ENCODE results near the gene CHRDL2. TPM values are rescaled to one million over a fixed set of nuclear protein-coding genes. Genes with fewer than 3 reads are reported as not detected.

The CHRDL2 gene
- total RNA-seq, 3 donors from 2014 or later (not counting 1 experiment from before 2014, with no cell fraction given) = not detected

- Histone ChIP-seq H3K27ac (ENCODE audit: low read length) (no peak overlapping the region), H3K36me3 (ENCODE audit: control insufficient read depth, insufficient read depth, low read length) (no peaks in the 10 kb centered on the region), H3K4me3 (ENCODE audit: low read length) (no peak overlapping the region), H3K4me1 (ENCODE audit: control insufficient read depth, insufficient read depth, low read length) (peaks cover 3% of the 10 kb centered on the region), H3K9me3 (ENCODE audit: control insufficient read depth, insufficient read depth, low read length) (no peaks in the 10 kb centered on the region), H3K27me3 (ENCODE audit: control insufficient read depth, insufficient read depth, low read length) (peaks cover 14% of the 10 kb centered on the region)
- Mint-ChIP-seq H3K4me3 (no peak overlapping the region), H3K9me3 (no peaks in the 10 kb centered on the region), H3K27me3 (ENCODE audit: low read depth in 2 of 2) (peaks cover 24 to 26% of the 10 kb centered on the region in 2 donors), H3K27ac (no peak overlapping the region), H3K36me3 (no peaks in the 10 kb centered on the region), H3K4me1 (no peaks in the 10 kb centered on the region)
- 92% methylated on average over 14 of the region's 14 CpGs for WGBS (ENCODE audit: insufficient coverage)
- intact Hi-C loops (cut with micrococcal nuclease) = no loop called here
- no peak for ATAC-seq
- TF ChIP-seq CTCF (IDR thresholded peaks at IDR 0.05) = no peak
- no peak for DNase-seq
These were observed 48.4 kb downstream of the CHRDL2 start for GRCh38 chr11:74682731-74683278.

GRCh38 chr11:74681686-74682651 lies 49.3 kb downstream of the CHRDL2 start:
- no peaks in the 10 kb centered on the region for H3K36me3 Mint-ChIP-seq
- H3K4me1 Mint-ChIP-seq = no peaks in the 10 kb centered on the region
- no peaks in the 10 kb centered on the region for H3K36me3 ChIP-seq (ENCODE audit: control insufficient read depth, insufficient read depth, low read length)
- peaks cover 24 to 26% of the 10 kb centered on the region in 2 donors for H3K27me3 Mint-ChIP-seq (ENCODE audit: low read depth in 2 of 2)
- H3K27ac ChIP-seq (ENCODE audit: low read length) = no peak overlapping the region
- no peak for ATAC-seq
- WGBS (ENCODE audit: insufficient coverage) = 93% methylated on average over 12 of the region's 12 CpGs
- no peaks in the 10 kb centered on the region for H3K9me3 Mint-ChIP-seq
- peaks cover 14% of the 10 kb centered on the region for H3K27me3 ChIP-seq (ENCODE audit: control insufficient read depth, insufficient read depth, low read length)
- intact Hi-C loops (cut with micrococcal nuclease) = no loop called here
- H3K9me3 ChIP-seq (ENCODE audit: control insufficient read depth, insufficient read depth, low read length) = no peaks in the 10 kb centered on the region
- no peak for TF ChIP-seq CTCF (IDR thresholded peaks at IDR 0.05)
- no peak for DNase-seq
- H3K27ac Mint-ChIP-seq = no peak overlapping the region
- H3K4me3 Mint-ChIP-seq = no peak overlapping the region
- H3K4me3 ChIP-seq (ENCODE audit: low read length) = no peak overlapping the region
- peaks cover 3% of the 10 kb centered on the region for H3K4me1 ChIP-seq (ENCODE audit: control insufficient read depth, insufficient read depth, low read length)

- no peak overlapping the region for H3K4me3 Mint-ChIP-seq
These were observed 50.3 kb downstream of the CHRDL2 start for GRCh38 chr11:74680703-74681531.

More at GRCh38 chr11:74680703-74681531, 50.3 kb downstream of the CHRDL2 start:
- WGBS (ENCODE audit: insufficient coverage) = 92% methylated on average over 18 of the region's 18 CpGs
- Histone ChIP-seq H3K4me1 (ENCODE audit: control insufficient read depth, insufficient read depth, low read length) (no peaks in the 10 kb centered on the region), H3K9me3 (ENCODE audit: control insufficient read depth, insufficient read depth, low read length) (no peaks in the 10 kb centered on the region), H3K27ac (ENCODE audit: low read length) (no peak overlapping the region), H3K27me3 (ENCODE audit: control insufficient read depth, insufficient read depth, low read length) (peaks cover 14% of the 10 kb centered on the region), H3K4me3 (ENCODE audit: low read length) (no peak overlapping the region), H3K36me3 (ENCODE audit: control insufficient read depth, insufficient read depth, low read length) (no peaks in the 10 kb centered on the region)
- no peak for DNase-seq
- Mint-ChIP-seq H3K36me3 (no peaks in the 10 kb centered on the region), H3K27ac (no peak overlapping the region), H3K9me3 (no peaks in the 10 kb centered on the region), H3K27me3 (ENCODE audit: low read depth in 2 of 2) (peaks cover 16 to 26% of the 10 kb centered on the region in 2 donors), H3K4me1 (no peaks in the 10 kb centered on the region)
- ATAC-seq = no peak
- no peak for TF ChIP-seq CTCF (IDR thresholded peaks at IDR 0.05)
- intact Hi-C loops (cut with micrococcal nuclease) = no loop called here

Measured in natural killer cell (primary cell).